ENCODE results near the gene HCLS1.

DNA sequence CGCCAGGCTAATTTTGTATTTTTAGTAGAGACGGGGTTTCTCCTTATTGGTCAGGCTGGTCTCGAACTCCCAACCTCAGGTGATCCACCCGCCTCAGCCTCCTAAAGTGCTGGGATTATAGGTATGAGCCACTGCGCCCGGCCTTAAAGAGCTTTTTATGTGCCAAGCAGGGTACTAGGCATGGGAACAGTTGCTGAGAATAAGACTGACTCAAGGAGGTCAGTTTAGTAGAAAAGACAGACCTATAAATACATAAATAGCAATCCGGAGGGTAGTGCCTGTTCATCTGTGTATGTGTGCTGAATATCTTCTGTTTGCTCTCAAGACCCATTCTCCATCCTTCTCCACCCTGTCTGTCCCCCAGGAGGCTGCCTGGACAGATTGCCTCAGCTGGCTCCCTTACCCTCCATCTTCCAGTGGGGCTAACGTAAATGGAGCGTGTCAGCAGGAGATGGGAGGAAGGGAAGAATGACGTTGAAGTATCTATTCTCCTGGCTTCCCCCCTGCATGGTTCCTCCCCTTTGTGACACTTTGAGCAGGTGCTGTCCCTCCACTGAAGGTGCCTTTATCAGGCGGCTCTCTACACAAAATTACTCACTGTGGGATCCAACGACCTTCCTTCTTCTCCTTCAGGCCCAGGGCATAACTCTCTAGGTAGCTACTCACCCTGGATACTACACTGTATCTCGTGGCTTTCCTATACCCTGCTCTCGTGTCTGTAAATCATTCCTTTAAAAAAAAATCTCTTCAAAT is 36.4 kb downstream of the HCLS1 start:
- TF ChIP-seq, protein P1, sequence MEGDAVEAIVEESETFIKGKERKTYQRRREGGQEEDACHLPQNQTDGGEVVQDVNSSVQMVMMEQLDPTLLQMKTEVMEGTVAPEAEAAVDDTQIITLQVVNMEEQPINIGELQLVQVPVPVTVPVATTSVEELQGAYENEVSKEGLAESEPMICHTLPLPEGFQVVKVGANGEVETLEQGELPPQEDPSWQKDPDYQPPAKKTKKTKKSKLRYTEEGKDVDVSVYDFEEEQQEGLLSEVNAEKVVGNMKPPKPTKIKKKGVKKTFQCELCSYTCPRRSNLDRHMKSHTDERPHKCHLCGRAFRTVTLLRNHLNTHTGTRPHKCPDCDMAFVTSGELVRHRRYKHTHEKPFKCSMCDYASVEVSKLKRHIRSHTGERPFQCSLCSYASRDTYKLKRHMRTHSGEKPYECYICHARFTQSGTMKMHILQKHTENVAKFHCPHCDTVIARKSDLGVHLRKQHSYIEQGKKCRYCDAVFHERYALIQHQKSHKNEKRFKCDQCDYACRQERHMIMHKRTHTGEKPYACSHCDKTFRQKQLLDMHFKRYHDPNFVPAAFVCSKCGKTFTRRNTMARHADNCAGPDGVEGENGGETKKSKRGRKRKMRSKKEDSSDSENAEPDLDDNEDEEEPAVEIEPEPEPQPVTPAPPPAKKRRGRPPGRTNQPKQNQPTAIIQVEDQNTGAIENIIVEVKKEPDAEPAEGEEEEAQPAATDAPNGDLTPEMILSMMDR (IDR thresholded peaks at IDR 0.05; ENCODE audit: insufficient read depth, low read length, poor library complexity, severe bottlenecking) = no peak
- no peak for TF ChIP-seq EZH2phosphoT487 (conservative IDR thresholded peaks at IDR 0.05; ENCODE audit: low read length)

Measured in SU-DHL-6 (cell line).